GM12892 (cell line): ENCODE data around the gene ZNF362.

Experiments used
- POLR2A ChIP-seq: IDR thresholded peaks from 2 replicates; pipeline ENCODE4 v1.6.1; 2011; ENCODE audit warnings: low read depth, low read length, control low read depth
- TAF1 ChIP-seq: IDR thresholded peaks from 2 replicates; pipeline ENCODE4 v1.6.1; 2011; ENCODE audit warnings: low read depth, mild to moderate bottlenecking, control low read depth, low read length, borderline replicate concordance

GRCh38 chr1:33329600-33330305 lies 73.5 kb downstream of the ZNF362 start:
- no peak for TF ChIP-seq POLR2A
- no peak for TF ChIP-seq TAF1
